Ecto neural progenitor cell (in vitro differentiated cells): ENCODE measurements around the gene EPB41L3.
"Not testable (repeated sequence)": the region's sequence is repeated elsewhere in the genome, so short reads cannot be mapped to it uniquely, and the experiment has no call there.

Source experiments
- DNase-seq: peaks from one replicate; pipeline ENCODE4 v3.0.0-alpha.2; 2018; ENCODE audit warnings: low spot score

EPB41L3 gene

GRCh38 chr18:5530629-5531178 lies 13.1 kb downstream of the EPB41L3 start:
- no peak for DNase-seq

- DNase-seq = no peak
These were observed 14.3 kb downstream of the EPB41L3 start for GRCh38 chr18:5529471-5529870.

DNA sequence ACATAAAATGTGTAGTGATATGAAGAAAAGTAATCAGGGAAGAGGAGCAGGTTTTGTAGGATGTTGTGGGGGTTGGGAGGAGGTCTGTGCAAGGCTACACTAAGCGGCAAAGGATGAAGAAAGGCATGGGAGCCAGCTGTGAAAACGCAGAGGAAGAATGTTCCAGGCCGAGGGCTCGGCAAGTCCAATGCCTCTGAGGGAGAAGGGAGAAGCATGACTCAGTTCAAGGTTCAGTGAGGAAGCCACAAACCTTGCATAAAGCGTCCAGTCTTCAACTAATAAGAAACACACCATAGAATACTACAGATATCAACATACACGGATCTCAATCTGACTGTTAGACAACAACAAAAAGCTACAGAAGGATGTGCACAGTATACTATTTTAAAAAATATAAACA lies 16.2 kb downstream of the EPB41L3 start:
- DNase-seq = no peak

- no peak for DNase-seq
These were observed 19.1 kb downstream of the EPB41L3 start for GRCh38 chr18:5524660-5525059.

- DNase-seq = no peak
These were observed 22.8 kb downstream of the EPB41L3 start for GRCh38 chr18:5521000-5521399.

- DNase-seq = no peak
These were observed 23.3 kb downstream of the EPB41L3 start for GRCh38 chr18:5520464-5520863.

- no peak for DNase-seq
These were observed 24.1 kb downstream of the EPB41L3 start for GRCh38 chr18:5519448-5520298.

GRCh38 chr18:5518899-5519371 lies 24.9 kb downstream of the EPB41L3 start:
- no peak for DNase-seq

GRCh38 chr18:5518179-5518770 lies 25.5 kb downstream of the EPB41L3 start:
- no peak for DNase-seq

DNA sequence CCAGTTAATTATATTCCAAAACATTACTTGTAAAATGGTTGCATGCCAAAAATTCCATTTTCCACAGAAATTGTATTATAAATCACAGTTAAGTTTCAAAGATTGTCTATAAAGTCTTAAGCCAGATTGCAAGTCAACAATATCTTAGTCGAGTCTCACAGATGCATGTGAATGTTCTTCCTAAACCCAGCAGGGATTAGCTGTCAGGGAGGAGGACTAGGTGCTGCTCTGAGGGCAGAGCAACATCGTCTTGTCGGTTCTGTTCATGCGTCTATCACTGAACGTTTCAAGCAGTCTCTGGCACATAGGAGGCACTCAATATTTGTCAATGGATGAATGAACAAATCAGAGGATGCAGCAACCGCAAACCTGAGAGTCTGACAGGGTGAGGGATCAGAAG lies 27.0 kb downstream of the EPB41L3 start:
- DNase-seq = no peak

- DNase-seq = no peak
These were observed 28.6 kb downstream of the EPB41L3 start for GRCh38 chr18:5515011-5515784.

GRCh38 chr18:5513947-5514346 lies 29.9 kb downstream of the EPB41L3 start:
- no peak for DNase-seq

GRCh38 chr18:5512176-5512575 lies 31.6 kb downstream of the EPB41L3 start:
- DNase-seq = no peak

DNA sequence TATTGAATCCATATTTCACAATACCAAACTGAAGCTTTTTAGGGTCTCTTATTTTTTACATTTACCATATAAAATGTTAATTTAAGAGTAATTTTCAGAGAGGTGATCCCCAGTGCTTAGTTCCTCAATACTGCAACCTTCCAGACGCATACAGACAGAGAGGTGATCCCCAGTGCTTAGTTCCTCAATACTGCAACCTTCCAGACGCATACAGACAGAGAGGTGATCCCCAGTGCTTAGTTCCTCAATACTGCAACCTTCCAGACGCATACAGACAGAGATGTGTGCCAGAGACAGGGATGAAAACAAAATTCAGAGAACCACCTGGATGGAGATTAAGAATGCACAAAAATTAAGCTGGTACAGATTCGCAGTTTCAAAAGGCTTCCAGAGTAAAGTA lies 32.3 kb downstream of the EPB41L3 start:
- not testable (repeated sequence) for DNase-seq

DNA sequence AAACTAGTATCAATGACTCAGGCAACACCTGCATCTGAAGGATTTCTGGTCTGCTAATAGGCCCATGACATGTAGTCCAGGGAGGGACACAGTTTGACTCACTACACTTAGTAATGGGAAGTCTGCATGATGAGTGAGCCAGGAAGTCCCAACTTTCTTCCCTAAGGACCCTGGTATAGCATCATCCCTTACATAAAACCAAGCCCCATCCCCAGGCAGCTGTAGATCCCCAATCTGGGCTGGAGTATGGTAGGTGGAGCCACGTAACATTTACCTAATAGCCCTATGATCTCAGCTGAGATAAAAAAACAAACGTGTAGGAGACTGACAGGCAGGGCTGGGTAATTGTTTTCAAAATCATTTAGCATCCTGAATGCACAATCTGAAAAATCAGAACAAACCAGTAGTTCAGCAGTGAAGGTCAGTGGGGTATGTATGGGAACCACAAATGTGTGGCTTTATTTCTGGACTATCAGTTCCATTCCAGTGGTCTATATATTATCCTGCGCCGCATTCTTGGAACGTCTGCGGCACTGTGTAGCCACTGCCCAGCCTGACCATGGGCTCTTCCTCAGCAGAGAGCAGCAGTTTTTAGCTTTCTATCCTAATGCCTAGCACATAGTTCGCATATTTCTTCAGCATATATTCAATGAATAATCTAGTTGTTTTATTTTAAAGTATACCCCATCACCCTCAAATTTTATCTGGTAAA lies 33.5 kb downstream of the EPB41L3 start:
- DNase-seq = no peak

GRCh38 chr18:5508821-5509220 lies 35.0 kb downstream of the EPB41L3 start:
- no peak for DNase-seq

DNA sequence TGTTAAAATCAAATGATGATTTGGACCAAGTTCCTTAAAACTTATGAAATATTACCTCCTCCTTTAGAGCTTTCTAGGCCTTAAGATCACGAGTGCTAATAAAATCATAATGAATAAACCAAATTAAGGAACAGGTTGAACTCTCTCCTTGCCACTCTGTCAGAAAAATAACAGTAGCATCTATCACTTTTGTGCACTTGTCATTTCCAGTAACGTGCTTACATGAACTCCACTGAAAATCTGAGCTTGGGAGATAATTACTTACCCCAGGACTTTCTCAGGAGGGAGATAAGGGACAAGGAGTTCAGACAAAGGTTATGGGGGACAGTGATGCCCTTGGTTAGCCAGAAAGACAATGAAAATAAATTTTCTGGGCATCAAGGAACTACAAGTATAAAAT lies 36.0 kb downstream of the EPB41L3 start:
- DNase-seq = no peak

DNA sequence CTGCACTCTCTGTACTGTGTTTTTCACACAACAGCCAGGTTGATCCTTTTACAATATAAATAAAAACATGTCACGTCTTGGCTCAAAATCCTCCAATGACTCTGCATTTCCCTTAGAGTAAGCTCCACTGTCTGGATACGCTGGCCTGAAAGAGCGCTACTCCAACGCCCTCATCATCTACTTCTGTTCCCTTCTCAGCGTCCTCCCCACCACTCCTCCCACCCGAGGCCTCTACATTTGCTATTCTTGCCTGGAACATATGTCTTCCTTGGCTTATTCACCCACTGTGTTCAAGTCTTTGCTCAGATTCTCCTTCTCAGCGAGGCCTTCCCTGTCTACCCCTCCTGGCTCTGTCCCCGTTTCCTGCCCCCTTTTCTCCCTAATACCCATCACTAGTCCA lies 37.6 kb downstream of the EPB41L3 start:
- no peak for DNase-seq

DNA sequence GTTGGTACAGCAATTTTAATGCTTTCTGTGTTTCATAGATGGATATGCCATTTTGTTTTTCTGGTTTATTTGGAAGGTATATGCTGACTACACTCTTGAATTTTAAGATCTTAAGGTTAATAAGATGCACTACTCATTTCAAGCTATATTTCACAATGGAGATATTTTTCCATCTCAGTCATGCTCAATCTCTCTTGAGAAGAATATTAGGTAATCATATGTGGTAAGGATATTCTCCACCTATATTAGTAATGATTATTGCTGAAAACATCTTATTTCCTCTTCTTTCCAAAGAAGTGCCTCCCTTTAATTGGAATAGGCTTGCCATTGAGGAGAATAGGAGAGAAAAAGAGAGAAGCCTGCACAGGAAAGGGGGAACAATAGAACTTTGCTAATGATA lies 40.1 kb downstream of the EPB41L3 start:
- no peak for DNase-seq

DNA sequence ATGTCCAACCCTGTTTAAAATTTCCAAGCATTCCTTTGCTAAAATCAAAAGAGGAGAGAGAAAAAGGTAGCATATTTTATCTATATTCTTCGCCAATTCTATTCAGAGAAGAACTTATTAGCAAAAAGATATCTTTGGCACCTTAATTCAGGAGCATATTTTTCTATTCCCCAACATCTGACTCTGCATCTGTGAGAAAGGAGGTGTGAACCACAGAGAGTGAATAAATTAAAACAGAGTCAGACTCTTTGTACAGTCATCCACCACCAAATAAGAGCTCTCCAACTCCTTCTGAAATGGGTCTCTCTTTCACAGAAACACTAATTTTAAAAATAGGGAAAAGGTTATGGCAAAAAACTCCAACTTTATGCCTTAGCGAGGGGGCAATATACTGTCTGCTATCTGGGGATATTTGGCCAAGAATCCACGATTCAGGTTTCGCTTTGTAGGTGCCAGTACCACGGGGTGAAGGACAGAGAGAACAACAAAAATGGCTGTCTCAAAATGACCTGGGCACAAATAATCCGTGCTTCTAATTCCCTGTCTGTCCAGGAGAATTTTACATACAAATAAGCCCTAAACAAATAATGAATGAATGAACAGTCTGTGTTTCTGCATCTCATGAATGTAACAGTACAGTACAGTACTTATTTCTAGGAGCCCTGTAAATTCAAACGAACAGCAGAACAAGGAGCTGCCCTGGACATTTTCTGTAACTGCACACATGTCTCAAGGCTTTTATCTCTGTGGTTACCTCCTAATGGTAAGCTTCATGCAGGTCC lies 43.4 kb downstream of the EPB41L3 start:
- DNase-seq = no peak

DNA sequence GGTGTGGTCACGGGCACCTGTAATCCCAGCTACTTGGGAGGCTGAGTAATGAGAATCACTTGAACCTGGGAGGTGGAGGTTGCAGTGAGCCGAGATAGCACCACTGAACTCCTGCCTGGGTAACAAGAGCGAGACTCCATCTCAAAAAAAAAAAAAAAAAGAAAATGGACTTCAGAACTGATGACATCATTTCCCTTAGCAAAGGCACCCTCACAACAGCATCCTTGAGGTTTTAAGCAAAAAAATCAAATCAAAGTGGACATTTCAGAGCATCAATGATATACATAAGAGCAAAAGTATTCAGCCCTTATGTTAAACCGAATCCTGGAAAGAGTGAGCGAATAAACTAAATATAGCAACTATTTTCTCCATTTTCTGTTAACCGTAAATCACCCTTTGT lies 45.3 kb downstream of the EPB41L3 start:
- DNase-seq = no peak
